ENCODE data around the gene NBAS.

NBAS gene

GRCh38 chr2:15187702-15188101, 373.4 kb downstream of the NBAS start:
- no peak overlapping the region for H3K4me3 ChIP-seq (ENCODE audit: low read depth, low read length)
- TF ChIP-seq, protein P1, sequence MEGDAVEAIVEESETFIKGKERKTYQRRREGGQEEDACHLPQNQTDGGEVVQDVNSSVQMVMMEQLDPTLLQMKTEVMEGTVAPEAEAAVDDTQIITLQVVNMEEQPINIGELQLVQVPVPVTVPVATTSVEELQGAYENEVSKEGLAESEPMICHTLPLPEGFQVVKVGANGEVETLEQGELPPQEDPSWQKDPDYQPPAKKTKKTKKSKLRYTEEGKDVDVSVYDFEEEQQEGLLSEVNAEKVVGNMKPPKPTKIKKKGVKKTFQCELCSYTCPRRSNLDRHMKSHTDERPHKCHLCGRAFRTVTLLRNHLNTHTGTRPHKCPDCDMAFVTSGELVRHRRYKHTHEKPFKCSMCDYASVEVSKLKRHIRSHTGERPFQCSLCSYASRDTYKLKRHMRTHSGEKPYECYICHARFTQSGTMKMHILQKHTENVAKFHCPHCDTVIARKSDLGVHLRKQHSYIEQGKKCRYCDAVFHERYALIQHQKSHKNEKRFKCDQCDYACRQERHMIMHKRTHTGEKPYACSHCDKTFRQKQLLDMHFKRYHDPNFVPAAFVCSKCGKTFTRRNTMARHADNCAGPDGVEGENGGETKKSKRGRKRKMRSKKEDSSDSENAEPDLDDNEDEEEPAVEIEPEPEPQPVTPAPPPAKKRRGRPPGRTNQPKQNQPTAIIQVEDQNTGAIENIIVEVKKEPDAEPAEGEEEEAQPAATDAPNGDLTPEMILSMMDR (IDR thresholded peaks at IDR 0.05; ENCODE audit: borderline replicate concordance, insufficient read depth, low read depth, low read length) = no peak

DNA sequence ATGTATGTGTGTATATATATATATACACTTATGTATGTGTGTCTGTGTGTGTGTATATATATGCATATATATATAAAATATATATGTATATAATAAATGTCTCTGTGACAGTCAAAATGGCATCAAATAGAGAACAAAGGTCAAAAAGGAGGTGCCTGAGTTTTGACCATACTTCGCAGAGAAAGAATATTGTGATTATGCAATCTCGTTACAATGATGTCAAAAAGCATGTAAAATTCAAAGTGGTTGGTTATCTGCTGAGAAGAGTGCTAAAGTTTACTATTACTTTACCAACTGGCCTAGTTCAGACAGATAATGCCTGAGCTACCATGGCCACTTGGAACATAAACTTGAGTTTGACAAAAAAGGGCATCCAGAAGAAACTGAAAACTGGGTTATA, 375.0 kb downstream of the NBAS start:
- TF ChIP-seq, protein P1 (IDR thresholded peaks at IDR 0.05; ENCODE audit: borderline replicate concordance, insufficient read depth, low read depth, low read length) = no peak

GRCh38 chr2:15184491-15184890, 376.6 kb downstream of the NBAS start:
- TF ChIP-seq, protein P1 (IDR thresholded peaks at IDR 0.05; ENCODE audit: borderline replicate concordance, insufficient read depth, low read depth, low read length) = no peak
- H3K4me3 ChIP-seq (ENCODE audit: low read depth, low read length) = no peak overlapping the region

More for the DNA sequence above, 375.0 kb downstream of the NBAS start:
- no peak overlapping the region for H3K4me3 ChIP-seq (ENCODE audit: low read depth, low read length)

DNA sequence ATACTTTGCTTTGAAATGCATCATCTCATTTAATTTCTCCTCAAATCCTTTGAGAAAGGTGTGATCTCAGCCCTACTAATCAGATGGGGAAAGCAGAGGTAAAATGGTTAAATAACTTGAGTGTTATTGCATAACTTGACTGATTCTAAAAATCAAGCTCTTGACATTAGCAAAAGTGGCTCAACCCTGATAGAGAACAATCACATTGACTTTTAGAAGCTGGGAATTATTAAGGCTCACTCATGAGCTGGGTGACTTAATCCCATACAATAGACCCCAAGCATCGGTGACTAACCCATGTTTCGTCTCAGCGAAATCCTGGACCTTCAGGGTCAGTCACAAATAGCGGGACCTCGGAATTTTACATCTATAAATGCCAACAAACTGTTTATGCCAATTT, 378.9 kb downstream of the NBAS start:
- H3K4me3 ChIP-seq (ENCODE audit: low read depth, low read length) = no peak overlapping the region
- TF ChIP-seq, protein P1 (IDR thresholded peaks at IDR 0.05; ENCODE audit: borderline replicate concordance, insufficient read depth, low read depth, low read length) = no peak

GRCh38 chr2:15181092-15181745, 379.9 kb downstream of the NBAS start:
- TF ChIP-seq, protein P1 (IDR thresholded peaks at IDR 0.05; ENCODE audit: borderline replicate concordance, insufficient read depth, low read depth, low read length) = no peak
- no peak overlapping the region for H3K4me3 ChIP-seq (ENCODE audit: low read depth, low read length)

DNA sequence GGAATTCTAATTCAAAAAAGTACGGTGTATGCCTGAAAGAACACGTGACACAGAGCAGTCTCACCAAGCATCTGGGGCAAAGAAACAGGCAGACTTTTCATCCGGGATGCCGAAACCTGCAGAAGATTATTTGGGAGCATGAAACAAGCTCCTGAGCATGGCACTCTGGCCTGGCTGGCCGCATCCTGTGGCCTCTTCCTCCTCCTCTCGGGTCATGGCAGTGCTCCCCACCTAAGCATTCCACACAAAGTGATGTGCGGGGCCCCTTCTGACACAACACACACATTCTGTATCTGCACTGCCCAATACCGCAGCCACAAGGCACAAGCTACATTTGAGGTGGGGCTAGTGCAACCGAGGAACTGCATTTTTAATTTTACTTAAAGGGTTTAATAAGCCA, 380.8 kb downstream of the NBAS start:
- H3K4me3 ChIP-seq (ENCODE audit: low read depth, low read length) = no peak overlapping the region
- TF ChIP-seq, protein P1 (IDR thresholded peaks at IDR 0.05; ENCODE audit: borderline replicate concordance, insufficient read depth, low read depth, low read length) = no peak

DNA sequence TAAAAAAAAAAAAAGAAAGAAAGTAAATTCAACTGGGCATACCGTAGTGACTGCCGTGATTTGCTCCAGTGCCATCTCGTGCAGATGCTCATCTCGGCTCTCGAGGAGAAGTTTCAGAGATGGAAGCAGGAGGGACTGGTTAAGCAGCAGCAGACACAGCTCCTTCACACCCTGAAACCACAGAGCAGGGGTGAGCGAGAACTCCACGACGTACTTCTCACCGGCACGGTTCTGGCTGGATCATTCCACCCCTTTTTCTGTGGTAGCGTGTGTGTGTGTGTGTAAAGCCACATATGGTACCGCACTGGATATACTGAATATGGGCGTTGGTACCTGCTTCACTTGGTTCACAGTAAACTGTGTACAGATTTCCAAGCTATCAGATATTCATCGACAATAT, 382.2 kb downstream of the NBAS start:
- TF ChIP-seq, protein P1 (IDR thresholded peaks at IDR 0.05; ENCODE audit: borderline replicate concordance, insufficient read depth, low read depth, low read length) = no peak
- H3K4me3 ChIP-seq (ENCODE audit: low read depth, low read length) = no peak overlapping the region

Data from GM12875 (cell line).